Amygdala (tissue), 56 donors: ENCODE data around the gene CNNM1.

ENCODE experiments used
- DNase-seq, 56 donors: peaks; one replicate each; lab custom pipeline; 2025; lab: John Stamatoyannopoulos, UW

The CNNM1 gene

DNA sequence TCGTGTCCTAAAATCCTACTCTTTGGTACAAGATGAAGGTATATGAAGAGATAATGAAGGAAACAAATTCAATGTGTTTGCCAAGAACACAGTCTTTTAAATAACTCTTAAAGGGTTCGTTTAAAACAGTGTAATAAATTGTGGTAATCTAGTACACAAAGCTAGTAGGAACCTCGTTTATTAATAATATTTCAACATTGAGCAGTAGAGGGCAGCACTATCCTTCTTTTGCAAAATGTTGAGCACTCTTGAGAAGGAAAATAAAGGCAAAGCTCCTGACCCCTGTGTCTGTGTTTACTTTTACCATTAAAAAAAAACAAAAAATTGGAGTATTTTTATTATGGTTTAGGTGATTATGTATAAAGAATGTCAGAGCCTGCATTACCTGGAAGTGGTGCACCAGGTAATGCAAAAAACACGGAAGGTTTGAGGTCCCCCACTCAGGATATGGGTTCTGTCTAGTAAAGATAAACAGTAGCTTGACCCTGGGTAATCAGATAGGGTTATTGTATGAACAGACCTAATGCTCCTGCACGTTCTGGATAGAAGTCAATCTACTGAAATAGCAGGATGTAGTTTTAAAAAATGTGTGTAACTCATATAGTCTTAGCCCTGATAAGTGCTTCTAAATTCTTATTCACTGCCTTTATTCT is 107.0 kb downstream of the CNNM1 start:
- DNase-seq: peak in 1 of 56 donors; percentile 73

DNA sequence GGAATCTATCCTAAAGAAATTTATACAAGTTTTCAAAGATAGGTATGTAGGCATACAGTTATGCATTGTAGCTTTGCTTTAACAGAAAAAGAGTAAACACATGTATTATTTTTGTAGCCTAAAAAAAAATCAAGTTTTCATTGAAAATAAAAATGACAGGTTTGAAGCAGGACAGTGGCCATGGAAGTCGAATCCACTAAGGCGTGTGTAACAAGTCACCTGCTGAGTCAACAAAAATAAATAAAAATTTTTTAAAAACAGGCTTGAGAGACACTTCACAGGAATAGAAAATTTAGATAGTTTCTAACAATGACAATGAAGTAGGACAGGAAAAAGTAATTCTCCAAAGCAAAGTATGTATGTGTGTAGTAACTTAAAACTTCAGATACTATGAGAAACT is 109.7 kb downstream of the CNNM1 start:
- no peak for DNase-seq

GRCh38 chr10:99442394-99442793 is 113.2 kb downstream of the CNNM1 start:
- no peak for DNase-seq

DNA sequence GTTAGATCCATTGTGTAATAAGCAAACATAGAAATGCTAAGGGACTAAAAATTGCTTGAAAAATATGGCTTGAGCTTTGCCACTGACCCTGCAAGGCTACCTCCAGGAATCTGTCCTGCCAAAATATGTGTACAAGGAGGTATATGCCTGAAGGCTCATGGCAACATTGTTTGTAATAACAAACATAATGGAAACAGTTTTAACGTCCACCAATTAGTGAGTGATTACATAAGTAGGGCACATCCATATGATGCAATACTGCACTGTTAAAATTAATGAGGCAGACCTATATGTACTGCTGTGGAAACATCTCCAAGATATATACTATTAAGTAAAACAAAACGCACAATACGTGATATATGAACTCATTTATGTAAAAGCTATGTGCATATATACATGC is 114.3 kb downstream of the CNNM1 start:
- no peak for DNase-seq
